ENCODE results near the gene MTG2. TPM values are rescaled to one million over a fixed set of nuclear protein-coding genes. Genes with fewer than 3 reads are reported as not detected.

MTG2 gene
- total and polyA plus RNA-seq, 7 donors: 25.0 to 56.5 (median 40.4) TPM

DNA sequence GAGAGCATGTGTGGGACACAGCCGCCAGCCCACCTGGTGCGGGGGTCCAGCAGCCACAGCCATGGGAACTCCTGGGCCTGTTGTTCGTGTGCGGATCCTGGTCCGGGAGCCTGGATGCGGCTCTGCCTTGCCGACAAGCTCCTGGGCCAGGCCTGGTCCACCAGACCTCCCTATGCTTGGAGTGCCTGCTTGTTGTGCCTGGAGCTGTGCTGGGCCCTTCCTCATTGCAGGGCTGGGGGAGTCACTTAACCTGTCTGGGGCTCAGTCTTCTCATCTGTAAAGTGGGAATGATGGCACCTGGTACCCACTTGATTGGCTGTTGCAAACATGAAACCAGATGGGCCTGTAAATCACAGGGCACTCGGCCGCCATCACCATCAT, 52.9 kb downstream of the MTG2 start:
- Histone ChIP-seq H3K9me3 (no peaks in the 10 kb centered on the region), H3K4me3 (no peak overlapping the region), H3K4me1 (peaks cover 38% of the 10 kb centered on the region), H3K27ac (peak overlapping the region; percentile 62), H3K36me3 (ENCODE audit: insufficient read depth in 1 of 2, low read depth in 1 of 2) (peaks cover 0 to 7% of the 10 kb centered on the region in 2 donors), H3K27me3 (ENCODE audit: insufficient read depth in 3 of 3, low read length in 2 of 3) (no peaks in the 10 kb centered on the region)
- no peak for DNase-seq
- ATAC-seq: no peak
- TF ChIP-seq CTCF (IDR thresholded peaks at IDR 0.05): no peak
- WGBS, 3 donors: 84 to 94% (median 90%) methylated on average over 9 of the region's 9 CpGs
- intact Hi-C loops (cut with DNase I): no loop called here

DNA sequence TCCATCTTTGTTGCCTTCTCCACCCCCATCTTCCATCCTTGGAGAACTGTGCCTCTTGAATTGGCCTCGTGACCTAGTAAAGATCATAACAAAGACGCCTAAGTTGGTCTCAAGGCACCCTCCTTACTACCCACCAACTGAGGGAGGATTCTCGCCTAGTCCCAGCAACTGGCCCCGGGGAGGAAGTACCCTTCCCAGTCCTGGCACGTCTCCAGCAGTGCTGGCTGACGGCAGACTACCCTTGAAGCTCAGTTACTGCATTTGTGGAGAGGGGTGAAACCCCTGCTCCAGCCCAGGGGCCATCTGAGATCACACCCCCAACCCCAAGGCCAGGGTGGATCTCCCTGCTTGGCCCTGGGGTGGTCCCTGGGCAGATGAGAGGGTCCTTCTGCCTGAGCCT, 53.4 kb downstream of the MTG2 start:
- DNase-seq: no peak
- H3K4me3 ChIP-seq: no peak overlapping the region
- peaks cover 43% of the 10 kb centered on the region for H3K4me1 ChIP-seq
- no peaks in the 10 kb centered on the region for H3K9me3 ChIP-seq
- no peaks in the 10 kb centered on the region for H3K27me3 ChIP-seq (ENCODE audit: insufficient read depth in 3 of 3, low read length in 2 of 3)
- intact Hi-C loops (cut with DNase I): no loop called here
- H3K36me3 ChIP-seq (ENCODE audit: insufficient read depth in 1 of 2, low read depth in 1 of 2): peaks cover 0 to 11% of the 10 kb centered on the region in 2 donors
- 64 to 68% (median 65%) methylated on average over 6 of the region's 6 CpGs for WGBS, 3 donors
- no peak for TF ChIP-seq CTCF (IDR thresholded peaks at IDR 0.05)
- H3K27ac ChIP-seq: peak overlapping the region; percentile 75
- ATAC-seq: no peak

DNA sequence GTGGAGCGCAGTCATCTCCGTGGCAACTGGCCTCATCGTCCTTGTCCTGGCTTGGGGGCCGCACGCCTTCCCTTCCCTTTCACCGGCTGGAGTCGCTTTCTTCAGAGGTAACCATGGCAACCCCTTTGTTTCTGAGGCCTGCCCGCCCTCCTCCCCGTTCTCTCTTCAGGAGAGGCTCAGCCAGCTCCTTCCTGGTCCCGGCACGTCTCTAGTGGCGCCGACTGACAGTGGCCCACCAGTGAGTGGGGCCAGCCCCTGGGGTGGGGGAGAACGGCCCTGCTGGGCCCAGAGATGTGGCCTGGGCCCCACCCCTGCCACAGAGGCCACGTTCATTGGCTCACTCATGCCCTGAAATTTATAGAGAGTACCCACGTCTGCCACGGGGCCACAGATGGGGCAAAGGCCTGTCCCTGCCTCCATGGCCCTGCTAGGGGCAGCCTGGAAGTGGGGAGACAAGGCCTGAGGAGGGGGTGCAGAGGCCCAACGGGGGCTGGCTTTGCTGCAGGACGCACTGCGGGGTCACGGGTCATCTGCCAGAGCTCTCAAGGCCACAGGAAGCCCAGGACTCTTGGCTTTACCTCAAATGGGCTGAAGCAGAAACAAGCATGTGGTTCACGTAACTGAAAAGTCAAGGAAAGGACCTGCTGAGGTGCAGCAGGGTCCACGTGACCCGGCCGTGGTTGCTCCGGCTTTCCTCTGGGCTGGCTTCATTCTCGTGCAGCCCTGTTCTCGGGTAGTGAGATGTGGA, 54.1 kb downstream of the MTG2 start:
- peaks cover 0 to 11% of the 10 kb centered on the region in 2 donors for H3K36me3 ChIP-seq (ENCODE audit: insufficient read depth in 1 of 2, low read depth in 1 of 2)
- peaks cover 50% of the 10 kb centered on the region for H3K4me1 ChIP-seq
- no peak for DNase-seq
- intact Hi-C loops (cut with DNase I): no loop called here
- 60 to 70% (median 68%) methylated on average over 28 of the region's 28 CpGs for WGBS, 3 donors
- H3K4me3 ChIP-seq: no peak overlapping the region
- no peaks in the 10 kb centered on the region for H3K9me3 ChIP-seq
- no peaks in the 10 kb centered on the region for H3K27me3 ChIP-seq (ENCODE audit: insufficient read depth in 3 of 3, low read length in 2 of 3)
- TF ChIP-seq CTCF (IDR thresholded peaks at IDR 0.05): no peak
- ATAC-seq: no peak
- peak overlapping the region; percentile 75 for H3K27ac ChIP-seq

DNA sequence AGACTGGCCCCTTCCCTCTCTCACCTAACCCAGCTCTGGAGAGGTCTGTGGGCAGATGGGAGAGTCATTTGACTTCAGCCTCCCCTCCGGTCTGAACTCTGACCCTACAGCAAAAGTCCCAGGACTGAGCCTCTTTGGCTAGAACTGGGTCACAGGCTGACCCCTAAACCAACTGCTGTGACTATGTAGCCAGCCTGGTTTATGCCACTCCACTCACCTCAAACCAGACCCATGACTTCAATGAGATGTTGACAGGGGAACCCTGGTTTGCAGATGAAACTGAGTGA, 54.6 kb downstream of the MTG2 start:
- peaks cover 55% of the 10 kb centered on the region for H3K4me1 ChIP-seq
- peaks cover 0 to 16% of the 10 kb centered on the region in 2 donors for H3K36me3 ChIP-seq (ENCODE audit: insufficient read depth in 1 of 2, low read depth in 1 of 2)
- intact Hi-C loops (cut with DNase I): no loop called here
- no peak for ATAC-seq
- no peak for TF ChIP-seq CTCF (IDR thresholded peaks at IDR 0.05)
- DNase-seq: no peak
- peak overlapping the region; percentile 62 for H3K4me3 ChIP-seq
- H3K27ac ChIP-seq: peak overlapping the region; percentile 75
- H3K9me3 ChIP-seq: no peaks in the 10 kb centered on the region
- 53 to 67% (median 55%) methylated on average over 1 of the region's 1 CpG for WGBS, 3 donors
- H3K27me3 ChIP-seq (ENCODE audit: insufficient read depth in 3 of 3, low read length in 2 of 3): no peaks in the 10 kb centered on the region

Data from psoas muscle (tissue), 8 donors.